HepG2 (cell line): ENCODE data around the gene SELENOH.

Experiments
- IKZF1 ChIP-seq: fragments of 450-650 bp; IDR thresholded peaks from 2 replicates; pipeline ENCODE4 v1.7.1; 2016
- POLR2AphosphoS5 ChIP-seq: IDR thresholded peaks from 2 replicates; pipeline ENCODE4 v1.6.1; 2012; ENCODE audit warnings: low read depth, low read length
- TAF1 ChIP-seq: sonication (generic); formaldehyde crosslinking; IDR thresholded peaks from 2 replicates; pipeline ENCODE4 v1.4.0; 2020; ENCODE audit warnings: missing genetic modification reagents
- ZBTB7A ChIP-seq: sonication (generic); formaldehyde crosslinking; IDR thresholded peaks from 2 replicates; pipeline ENCODE4 v1.8.0; 2022; ENCODE audit warnings: mild to moderate bottlenecking, missing genetic modification reagents
- ZNF431 ChIP-seq: sonication (generic); formaldehyde crosslinking; IDR thresholded peaks from 2 replicates; pipeline ENCODE4 v1.9.0; 2022; ENCODE audit warnings: missing genetic modification reagents, low read depth, mild to moderate bottlenecking, borderline replicate concordance
- ZNF598 ChIP-seq: sonication (generic); formaldehyde crosslinking; IDR thresholded peaks from 2 replicates; pipeline ENCODE4 v1.5.1; 2020; ENCODE audit warnings: mild to moderate bottlenecking, missing genetic modification reagents, borderline replicate concordance
- ZNF672 ChIP-seq: sonication (generic); formaldehyde crosslinking; IDR thresholded peaks from 2 replicates; pipeline ENCODE4 v1.8.1; 2022; ENCODE audit warnings: missing genetic modification reagents
- ZNF713 ChIP-seq: sonication (generic); formaldehyde crosslinking; IDR thresholded peaks from 2 replicates; pipeline ENCODE4 v1.4.0; 2020; ENCODE audit warnings: mild to moderate bottlenecking, missing genetic modification reagents
- ZNF878 ChIP-seq: sonication (generic); formaldehyde crosslinking; IDR thresholded peaks from 2 replicates; pipeline ENCODE4 v1.8.1; 2023; ENCODE audit warnings: mild to moderate bottlenecking, missing genetic modification reagents, moderate library complexity
- TF ChIP-seq, protein P1 (sequence below): sonication (generic); formaldehyde crosslinking; IDR thresholded peaks from 2 replicates; pipeline ENCODE4 v1.5.0; 2020; ENCODE audit warnings: mild to moderate bottlenecking, missing genetic modification reagents, moderate library complexity
- TF ChIP-seq, protein P2 (sequence below): sonication (generic); formaldehyde crosslinking; IDR thresholded peaks from 2 replicates; pipeline ENCODE4 v1.5.0; 2020; ENCODE audit warnings: missing genetic modification reagents
- TF ChIP-seq, protein P3 (sequence below): sonication (generic); formaldehyde crosslinking; IDR thresholded peaks from 2 replicates; pipeline ENCODE4 v1.4.0; 2020; ENCODE audit warnings: missing genetic modification reagents

DNA sequence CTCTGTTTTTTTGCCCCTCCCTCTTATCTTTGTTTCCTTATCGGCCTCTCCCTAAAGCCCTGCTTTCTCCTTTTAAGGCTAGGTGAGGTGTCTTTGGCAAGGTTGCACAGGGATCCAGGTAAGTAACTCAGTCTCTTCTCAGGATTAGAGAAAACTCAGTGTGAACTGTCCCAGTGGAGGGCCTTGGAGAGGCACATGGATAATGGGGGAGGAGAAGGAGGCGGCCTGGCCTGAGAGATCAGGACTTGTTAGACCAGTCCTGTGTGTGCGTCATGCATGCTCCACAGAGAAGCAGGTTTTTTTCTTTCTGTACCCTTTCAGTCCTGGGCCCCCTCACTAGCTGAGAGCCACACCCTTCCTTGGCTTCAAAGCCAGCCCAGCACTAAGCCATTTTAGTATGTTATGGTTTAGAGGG is 40.2 kb downstream of the SELENOH start:
- TF ChIP-seq, protein P1, sequence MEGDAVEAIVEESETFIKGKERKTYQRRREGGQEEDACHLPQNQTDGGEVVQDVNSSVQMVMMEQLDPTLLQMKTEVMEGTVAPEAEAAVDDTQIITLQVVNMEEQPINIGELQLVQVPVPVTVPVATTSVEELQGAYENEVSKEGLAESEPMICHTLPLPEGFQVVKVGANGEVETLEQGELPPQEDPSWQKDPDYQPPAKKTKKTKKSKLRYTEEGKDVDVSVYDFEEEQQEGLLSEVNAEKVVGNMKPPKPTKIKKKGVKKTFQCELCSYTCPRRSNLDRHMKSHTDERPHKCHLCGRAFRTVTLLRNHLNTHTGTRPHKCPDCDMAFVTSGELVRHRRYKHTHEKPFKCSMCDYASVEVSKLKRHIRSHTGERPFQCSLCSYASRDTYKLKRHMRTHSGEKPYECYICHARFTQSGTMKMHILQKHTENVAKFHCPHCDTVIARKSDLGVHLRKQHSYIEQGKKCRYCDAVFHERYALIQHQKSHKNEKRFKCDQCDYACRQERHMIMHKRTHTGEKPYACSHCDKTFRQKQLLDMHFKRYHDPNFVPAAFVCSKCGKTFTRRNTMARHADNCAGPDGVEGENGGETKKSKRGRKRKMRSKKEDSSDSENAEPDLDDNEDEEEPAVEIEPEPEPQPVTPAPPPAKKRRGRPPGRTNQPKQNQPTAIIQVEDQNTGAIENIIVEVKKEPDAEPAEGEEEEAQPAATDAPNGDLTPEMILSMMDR (CRISPR knock-in tag), result no peak
- TF ChIP-seq, protein P2, sequence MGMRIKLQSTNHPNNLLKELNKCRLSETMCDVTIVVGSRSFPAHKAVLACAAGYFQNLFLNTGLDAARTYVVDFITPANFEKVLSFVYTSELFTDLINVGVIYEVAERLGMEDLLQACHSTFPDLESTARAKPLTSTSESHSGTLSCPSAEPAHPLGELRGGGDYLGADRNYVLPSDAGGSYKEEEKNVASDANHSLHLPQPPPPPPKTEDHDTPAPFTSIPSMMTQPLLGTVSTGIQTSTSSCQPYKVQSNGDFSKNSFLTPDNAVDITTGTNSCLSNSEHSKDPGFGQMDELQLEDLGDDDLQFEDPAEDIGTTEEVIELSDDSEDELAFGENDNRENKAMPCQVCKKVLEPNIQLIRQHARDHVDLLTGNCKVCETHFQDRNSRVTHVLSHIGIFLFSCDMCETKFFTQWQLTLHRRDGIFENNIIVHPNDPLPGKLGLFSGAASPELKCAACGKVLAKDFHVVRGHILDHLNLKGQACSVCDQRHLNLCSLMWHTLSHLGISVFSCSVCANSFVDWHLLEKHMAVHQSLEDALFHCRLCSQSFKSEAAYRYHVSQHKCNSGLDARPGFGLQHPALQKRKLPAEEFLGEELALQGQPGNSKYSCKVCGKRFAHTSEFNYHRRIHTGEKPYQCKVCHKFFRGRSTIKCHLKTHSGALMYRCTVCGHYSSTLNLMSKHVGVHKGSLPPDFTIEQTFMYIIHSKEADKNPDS, result no peak
- no peak for TF ChIP-seq POLR2AphosphoS5
- no peak for TF ChIP-seq IKZF1
- TF ChIP-seq TAF1 (CRISPR knock-in tag), result no peak
- no peak for TF ChIP-seq ZBTB7A (CRISPR knock-in tag)
- TF ChIP-seq, protein P3, sequence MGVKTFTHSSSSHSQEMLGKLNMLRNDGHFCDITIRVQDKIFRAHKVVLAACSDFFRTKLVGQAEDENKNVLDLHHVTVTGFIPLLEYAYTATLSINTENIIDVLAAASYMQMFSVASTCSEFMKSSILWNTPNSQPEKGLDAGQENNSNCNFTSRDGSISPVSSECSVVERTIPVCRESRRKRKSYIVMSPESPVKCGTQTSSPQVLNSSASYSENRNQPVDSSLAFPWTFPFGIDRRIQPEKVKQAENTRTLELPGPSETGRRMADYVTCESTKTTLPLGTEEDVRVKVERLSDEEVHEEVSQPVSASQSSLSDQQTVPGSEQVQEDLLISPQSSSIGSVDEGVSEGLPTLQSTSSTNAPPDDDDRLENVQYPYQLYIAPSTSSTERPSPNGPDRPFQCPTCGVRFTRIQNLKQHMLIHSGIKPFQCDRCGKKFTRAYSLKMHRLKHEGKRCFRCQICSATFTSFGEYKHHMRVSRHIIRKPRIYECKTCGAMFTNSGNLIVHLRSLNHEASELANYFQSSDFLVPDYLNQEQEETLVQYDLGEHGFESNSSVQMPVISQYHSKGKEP, result no peak
- TF ChIP-seq ZNF431, result no peak
- TF ChIP-seq ZNF672 (CRISPR knock-in tag), result no peak
- TF ChIP-seq ZNF878, result no peak
- TF ChIP-seq ZNF598 (CRISPR knock-in tag), result no peak
- TF ChIP-seq ZNF713 (CRISPR knock-in tag), result no peak
